ENCODE measurements around the gene BEX1.
A peak's percentile ranks its signal among the peaks of the same experiment; 100 is the strongest.
"Not testable (repeated sequence)": the region's sequence is repeated elsewhere in the genome, so short reads cannot be mapped to it uniquely, and the experiment has no call there.

BEX1 gene

DNA sequence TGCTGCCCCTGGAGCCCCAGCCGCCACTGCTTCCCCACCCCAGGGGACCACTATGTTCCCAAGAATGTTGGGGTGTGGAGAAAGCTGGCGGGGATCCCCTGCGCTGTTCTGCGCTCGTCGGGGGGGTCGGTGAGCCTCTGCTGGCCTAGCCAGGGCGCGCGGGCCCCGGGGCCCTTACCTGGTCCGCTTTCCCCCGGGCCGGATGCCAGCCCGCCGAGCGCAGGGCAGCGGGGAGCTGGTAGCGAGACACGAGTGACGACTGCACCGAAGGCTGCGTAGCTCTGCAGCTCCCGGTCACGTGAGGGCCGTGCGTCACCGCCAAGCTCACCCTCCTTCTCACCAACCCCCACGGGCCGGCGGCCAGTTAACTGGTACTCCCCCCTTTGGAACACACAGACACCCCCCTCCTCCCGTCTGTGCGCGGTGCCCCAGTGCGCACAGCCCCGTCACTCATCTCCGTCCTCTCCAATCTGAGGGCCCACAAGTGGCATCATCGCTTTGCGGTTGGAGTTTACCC lies at the start of gene BEX1:
BEX1 (minus strand) TSS at position 254 of the 517 bp plus-strand sequence. CDS start 897 bp downstream, outside the sequence.
- peak; percentile 0 to 91 (median 74) for DNase-seq

DNA sequence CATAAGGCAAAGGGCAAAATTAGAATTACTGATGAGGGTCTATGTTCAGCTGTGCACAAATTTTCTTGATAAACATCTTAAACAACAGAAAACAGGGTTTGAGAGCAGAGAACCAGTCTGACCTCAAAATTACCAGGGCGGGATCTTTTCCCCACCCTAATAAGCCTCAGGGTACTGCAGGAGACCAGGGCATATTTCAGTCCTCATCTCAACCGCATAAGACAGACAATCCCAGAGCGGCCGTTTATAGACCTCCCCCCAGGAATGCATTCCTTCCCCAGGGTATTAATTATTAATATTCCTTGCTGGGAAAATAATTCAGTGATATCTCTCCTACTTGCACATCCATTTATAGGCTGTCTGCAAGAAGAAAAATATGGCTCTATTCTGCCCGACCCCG lies 45.5 kb upstream of the BEX1 start:
- DNase-seq: not testable (repeated sequence)

DNA sequence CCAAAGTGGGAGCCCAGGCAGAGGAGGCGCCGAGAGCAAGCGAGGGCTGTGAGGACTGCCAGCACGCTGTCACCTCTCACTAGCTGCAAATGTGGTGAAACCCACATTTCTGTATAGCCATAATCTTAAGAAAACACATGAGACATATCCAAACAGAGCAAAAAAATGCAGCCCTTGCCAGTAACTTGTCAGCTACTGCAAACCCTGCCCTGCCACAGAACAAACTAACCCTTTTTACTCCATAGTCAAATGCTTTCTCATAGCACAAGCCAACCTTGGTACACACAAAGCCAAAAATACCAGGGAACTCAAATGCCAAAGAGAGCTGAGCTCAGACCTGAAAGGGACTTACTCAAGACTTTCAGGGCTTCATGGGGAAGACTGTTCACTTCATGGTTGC lies 43.9 kb upstream of the BEX1 start:
- no peak for DNase-seq

DNA sequence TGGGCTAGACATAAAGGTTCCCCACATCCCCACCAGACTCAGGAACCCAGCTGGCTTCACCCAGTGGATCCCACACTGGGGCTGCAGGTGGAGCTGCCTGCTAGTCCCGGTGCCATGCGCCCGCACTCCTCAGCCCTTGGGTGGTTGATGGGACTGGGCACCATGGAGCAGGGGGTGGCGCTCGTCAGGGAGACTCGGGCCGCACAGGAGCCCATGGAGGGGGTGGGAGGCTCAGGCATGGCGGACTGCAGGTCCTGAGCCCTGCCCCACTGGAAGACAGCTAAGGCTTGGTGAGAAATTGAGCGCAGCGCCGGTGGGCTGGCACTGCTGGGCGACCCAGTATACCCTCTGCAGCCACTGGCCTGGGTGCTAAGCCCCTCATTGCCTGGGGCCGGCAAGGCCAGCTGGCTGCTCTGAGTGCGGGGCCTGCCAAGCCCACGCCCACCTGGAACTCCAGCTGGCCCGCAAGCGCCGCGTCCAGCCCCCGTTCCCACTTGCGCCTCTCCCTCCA lies 43.3 kb upstream of the BEX1 start:
- DNase-seq: not testable (repeated sequence)

DNA sequence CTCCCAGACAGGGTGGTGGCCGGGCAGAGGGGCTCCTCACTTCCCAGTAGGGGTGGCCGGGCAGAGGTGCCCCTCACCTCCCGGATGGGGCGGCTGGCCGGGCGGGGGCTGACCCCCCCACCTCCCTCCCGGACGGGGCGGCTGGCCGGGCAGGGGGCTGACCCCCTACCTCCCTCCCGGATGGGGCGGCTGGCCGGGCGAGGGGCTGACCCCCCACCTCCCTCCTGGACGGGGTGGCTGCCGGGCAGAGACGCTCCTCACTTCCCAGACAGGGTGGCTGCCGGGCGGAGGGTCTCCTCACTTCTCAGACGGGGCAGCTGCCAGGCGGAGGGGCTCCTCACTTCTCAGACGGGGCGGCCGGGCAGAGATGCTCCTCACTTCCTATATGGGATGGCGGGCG lies 40.4 kb upstream of the BEX1 start:
- not testable (repeated sequence) for DNase-seq

DNA sequence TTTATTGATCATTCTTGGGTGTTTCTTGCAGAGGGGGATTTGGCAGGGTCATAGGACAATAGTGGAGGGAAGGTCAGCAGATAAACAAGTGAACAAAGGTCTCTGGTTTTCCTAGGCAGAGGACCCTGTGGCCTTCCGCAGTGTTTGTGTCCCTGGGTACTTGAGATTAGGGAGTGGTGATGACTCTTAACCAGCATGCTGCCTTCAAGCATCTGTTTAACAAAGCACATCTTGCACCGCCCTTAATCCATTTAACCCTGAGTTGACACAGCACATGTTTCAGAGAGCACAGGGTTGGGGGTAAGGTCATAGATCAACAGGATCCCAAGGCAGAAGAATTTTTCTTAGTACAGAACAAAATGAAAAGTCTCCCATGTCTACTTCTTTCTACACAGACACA lies 39.9 kb upstream of the BEX1 start:
- not testable (repeated sequence) for DNase-seq

DNA sequence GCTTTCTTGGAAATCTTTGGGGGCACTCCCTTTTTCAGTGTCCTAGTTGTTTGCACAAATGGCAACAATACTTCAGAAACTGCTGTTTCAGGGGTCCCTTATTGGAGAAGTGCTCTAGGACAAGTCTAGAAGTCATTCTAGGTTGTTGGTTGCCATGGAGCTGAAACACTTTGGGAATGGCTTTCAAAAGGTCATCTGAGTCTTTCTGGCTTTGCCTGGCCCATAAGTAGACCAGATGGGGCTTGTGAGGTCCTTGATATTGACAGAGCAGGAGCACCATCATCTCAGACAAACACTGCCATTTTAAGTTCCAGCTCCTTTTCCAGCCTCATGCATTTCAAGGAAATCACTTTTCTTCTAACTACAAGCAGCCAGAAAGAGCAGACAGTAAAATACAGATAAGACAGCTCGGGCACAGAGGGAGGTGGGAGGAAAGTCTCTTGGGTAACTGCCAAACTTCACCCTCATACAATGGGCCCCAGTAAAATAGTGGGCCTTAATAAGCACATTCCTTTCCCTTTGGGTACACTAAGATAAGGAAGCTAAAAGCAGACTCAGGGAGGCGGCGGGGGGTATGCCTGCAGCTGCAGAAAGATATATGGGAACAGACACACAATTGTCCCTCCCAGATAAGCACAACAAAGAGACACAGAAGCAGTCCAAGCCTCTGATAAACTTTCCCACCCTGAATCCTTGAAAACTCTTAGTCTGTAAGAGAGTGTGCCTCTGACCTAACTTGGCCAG lies 37.5 kb upstream of the BEX1 start:
- no peak for DNase-seq

DNA sequence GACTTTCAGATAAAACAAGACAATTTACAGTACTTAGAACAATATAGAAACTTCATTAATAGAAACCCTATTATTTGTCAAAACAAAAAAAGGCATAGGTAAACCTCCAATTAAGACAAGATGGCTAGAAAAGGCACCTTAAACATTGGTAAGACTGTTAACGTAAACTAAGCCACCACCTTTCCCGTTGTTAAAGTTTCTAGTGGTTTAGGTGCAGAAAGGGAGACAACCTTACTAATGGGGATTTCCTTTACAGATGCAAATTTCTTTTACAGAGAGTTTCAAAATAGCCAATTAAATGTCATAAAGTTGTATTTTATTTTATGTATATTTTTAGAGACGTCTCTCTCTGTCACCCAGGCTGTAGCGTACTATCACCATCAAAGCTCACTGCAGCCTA lies 36.5 kb upstream of the BEX1 start:
- no peak for DNase-seq

DNA sequence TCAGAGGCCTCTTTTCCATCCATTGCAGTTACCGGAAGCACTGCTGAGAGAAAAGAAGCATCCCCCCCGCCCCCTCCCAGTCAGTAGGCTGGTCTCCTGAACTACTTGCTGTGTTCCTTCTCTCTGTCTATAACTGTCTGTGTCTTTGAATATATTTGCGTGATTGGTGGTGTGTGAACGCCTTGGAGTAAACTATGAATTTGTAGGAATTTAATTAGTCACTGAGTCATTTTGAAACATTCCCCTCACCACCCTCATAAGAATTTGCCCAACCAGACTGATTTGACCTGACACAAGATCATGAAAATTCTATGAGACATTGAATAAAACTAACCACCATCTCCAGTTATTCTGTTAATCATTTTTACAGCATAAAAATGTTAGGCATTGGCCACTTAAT lies 35.7 kb upstream of the BEX1 start:
- no peak for DNase-seq

DNA sequence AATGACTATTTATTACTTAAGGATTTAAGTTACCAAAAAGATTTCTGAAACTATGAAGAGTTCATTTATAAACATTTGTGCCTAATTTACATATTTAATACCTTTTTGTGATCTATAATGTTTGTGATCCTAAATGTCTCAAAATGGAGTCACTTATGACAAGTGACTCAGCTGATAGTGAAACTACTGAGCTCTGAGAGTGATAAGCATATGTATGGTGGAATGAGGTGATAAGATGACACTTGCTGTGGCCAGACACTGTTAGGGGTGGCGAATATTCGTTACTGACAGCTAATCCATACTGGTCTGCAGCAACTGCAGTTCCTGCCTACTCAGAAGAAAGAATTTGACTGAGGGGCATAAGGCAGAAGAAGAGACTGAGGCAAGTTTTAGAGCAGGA lies 34.5 kb upstream of the BEX1 start:
- no peak for DNase-seq

DNA sequence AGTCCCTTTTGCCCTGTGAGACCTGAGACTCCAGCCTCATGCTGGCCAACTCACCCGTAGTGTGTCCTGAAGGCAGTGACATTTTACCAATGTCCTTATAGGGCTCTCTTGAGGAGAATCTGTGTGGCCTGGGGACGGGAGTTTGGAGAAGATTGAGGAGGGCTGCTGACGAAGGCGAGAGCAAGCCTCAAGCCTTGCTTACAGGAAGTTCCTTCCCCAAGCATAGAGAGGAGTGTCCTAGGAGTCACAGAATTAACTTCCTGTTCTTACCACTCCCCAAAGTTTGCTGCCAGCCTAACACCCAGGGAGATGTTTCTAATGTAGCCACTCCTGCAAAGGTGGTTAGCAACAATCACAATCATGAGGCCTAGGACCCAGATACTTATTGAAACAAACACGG lies 29.0 kb upstream of the BEX1 start, which contains the start of gene NXF3:
NXF3 (minus strand) TSS at position 202 of the 400 bp plus-strand sequence; CDS start at position 82, 120 bp downstream.
- DNase-seq: no peak

DNA sequence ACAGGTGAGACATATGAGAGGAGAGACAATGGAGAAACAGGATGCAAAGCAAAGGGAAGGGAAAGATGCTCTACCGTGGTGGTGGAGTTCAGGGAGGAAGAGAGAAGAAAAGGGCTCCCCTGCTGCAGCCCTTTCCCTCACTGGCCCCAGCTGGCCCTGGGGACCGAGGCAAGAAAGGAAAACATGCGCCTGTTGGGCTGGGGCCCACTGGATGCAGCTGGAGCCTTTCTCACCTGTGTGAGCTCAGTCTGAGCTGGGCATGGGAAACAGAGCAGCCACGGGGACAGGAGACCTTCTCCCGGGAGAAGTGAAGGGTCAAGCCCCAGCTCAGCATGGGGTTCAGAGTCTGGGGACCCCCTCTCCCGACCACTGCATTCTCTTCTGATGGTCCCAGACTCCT lies 17.1 kb upstream of the BEX1 start:
- no peak for DNase-seq

DNA sequence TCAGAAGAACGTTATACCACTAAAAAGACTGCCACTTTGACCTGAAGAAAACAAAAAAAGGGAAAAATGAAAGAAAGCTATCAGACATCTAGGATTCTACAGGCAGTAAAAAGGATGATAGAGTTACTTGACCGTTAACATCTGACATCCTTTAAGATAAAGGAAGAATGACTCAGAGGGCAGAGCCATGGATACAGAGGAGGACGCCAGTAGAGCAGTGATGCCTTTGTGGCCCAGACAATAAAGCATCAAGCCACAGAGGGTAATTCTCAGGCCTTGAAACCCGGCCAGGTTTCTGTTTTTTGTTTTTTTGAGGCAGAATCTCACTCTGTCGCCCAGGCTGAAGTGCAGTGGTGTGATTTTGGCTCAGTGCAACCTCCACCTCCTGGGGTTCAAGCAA lies 9.5 kb upstream of the BEX1 start:
- DNase-seq: no peak

DNA sequence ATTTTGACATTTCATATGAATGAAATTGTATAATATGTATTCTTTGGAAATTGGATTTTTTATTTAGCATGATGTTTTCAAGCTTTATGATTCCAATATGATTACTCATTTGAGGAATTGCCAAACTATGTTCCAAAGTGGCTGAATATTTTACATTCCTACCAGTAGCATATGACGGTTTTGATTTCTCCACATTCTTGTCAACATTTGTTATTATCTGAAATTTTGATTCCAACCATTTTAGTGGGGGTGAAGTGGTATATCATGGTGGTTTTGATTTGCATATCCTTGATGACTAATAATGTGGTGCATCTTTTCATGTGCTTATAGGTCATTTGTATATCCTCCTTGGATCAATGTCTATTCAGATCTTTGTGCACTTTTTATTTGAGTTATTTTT lies 2.6 kb upstream of the BEX1 start:
- DNase-seq: no peak

DNA sequence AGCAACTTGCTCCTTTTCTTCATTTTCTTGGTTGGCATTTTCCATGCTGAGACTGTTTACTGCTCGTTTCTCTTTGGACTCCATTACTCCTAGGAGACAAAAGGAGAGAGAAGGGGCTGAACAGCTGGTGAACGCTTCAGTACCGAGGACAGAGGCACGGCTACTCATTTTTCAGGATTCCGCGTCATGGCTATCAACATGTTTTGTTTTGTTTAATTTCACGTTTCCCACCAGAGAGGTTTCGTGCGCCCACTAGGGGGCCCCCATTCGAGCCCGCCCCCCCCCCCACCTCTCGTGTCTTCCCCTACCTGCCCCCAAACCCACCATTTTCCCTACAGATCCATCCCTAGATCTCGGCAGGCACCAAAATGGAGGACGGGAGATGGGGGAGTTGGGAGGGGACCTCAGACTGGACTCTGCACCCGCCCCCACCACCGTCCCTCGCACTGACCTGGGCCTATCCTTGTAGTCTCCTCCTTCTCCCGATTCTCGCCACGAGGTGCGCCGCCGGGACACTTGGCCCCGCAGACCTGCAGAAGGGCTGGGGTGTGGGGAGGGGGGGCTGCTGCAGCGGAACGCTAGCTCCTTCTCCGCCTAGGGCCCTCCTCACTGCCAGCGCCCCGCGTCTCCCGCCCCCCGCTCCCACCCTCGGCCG lies 653 bp downstream of the BEX1 start:
- DNase-seq: peak in 44 of 56 donors; percentile 1 to 49 (median 18)

DNA sequence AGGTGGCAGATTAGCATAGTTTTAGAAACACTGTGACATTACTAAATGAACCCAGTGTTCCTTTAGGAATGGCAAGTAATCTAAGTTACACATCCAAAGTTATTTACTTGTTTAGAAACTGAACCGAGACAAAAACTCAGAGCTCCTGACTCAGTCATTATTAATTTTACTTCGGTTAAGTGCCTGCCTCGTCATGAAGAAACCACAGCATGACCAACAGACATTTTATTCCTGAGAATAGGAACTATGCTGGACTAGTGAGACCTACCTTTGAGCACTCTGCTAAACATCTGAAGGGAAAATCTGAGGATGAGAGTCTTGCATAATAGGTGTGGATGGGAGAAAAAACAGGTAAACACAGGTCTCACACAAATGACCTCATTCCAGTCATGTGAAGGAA lies 2.5 kb downstream of the BEX1 start:
- DNase-seq: no peak

DNA sequence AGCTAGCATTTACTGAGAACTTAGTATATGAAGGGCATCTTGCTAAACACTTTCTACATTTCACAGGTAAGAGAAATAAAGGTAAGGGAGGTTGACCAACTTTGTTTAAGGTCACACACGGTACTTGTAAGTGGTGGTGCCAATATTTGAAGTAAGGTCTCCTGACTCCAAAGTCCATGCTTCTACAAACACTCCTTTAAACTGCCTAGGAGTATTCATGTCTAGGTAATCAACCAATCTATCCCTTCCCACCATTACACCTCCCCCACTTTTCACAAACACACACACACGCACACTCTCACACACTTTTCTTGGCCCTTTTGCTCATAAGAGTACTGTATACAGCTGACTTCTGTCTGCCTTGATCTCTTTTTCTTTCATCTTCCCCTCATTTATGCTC lies 7.1 kb downstream of the BEX1 start:
- DNase-seq: no peak

DNA sequence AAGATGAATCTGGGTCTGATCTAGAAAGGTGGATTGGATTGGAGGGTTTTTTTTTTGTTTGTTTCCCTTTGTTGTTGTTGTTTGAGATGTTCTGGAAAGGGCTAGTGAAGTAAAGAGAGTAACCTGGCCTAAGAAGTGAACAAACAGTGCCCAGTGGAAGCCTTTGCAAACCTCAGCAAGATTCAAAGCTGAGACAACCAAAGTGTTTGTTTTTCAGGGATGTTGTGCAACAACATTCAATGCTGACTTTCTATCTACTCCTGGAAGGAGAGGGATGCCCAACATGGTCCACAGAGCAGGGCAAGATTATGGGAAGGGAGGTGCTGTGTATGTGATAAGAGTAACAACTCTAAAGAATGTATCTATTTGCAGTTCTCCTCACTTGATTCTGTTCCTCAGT lies 11.3 kb downstream of the BEX1 start:
- DNase-seq: no peak

DNA sequence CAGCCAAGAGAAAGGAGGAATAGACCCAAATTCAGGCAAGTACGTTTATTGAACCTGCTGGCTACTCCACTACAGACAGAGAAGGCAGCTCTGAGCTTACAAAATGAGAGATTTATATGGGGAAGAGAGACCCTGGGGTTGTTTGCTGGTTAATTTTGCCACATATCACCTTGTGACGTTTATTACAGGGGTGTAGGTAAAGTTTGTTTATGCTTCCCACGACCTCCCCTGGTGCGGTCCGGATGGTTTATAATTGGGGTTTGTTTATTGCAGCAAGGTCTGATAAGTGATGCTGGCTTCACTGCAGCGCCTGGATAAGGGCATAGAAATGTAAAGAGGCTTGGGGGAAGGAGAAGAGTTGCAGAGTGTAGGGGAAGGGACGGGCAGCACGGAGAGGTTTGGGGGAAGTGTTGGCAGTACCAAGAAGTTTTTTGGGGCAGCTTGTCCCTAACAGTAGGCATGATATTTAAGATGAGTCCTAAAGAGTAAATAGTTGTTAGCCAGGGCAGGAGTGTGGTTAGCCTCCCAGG lies 12.6 kb downstream of the BEX1 start:
- DNase-seq: no peak

DNA sequence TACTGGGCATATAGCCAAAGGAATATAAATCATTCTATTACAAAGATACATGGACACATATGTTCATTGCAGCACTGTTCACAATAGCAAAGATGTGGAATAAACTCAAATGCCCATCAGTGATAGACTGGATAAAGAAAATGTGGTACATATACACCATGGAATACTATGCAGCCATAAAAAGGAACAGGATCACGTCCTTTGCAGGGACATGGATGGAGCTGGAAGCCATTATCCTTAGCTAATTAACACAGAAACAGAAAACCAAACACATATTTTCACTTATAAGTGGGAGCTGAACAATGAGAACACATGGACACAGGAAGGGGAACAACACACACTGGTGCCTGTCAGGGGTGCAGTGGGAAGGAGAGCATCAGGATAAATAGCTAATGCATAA lies 30.6 kb downstream of the BEX1 start:
- DNase-seq: not testable (repeated sequence)

DNA sequence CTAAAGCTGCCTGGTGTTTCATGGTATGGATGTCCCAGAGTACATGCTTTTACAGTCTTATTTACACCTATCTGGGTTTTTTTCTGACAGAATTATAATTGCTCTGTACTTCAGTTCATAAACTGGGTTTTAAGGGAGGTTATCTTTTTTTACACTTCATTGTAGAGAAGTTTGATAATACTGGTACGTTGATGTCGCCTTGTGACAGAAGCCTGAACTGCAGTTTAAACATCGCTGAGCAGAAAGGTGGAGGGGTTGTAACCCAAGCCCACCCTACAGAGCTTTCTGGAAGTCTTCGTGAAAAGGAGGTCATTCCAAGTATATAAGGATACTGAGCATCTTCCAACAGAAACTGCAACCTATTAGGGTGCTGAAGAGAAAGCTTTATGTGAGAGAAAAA lies 46.4 kb downstream of the BEX1 start:
- DNase-seq: no peak

DNA sequence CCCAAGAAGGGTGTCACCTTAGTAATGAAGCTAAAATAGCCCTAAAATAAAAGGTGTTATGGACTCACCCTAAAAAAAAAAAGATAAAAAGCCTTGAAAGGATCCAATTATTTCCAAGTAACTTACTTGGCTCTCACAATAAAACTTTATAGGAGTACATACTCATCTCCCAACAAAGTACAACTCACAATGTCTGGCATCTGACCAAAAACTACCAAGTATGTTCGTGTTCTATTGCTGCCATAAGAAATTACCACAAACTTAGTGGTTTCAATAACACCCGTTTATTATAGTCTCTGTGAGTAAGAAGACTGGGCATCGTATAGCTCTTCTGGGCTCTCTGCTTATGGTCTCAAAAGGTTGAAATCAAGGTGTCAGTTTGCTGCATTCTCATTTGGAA lies 51.0 kb downstream of the BEX1 start:
- DNase-seq: no peak

Measured in nucleus accumbens (tissue), 56 donors.